Effector memory CD4-positive, alpha-beta T cell (primary cell): ENCODE data around the gene RBMXL3.

Experiments
- DNase-seq, 3 donors: peaks; one replicate each; pipeline ENCODE4 v3.0.0-alpha.2; 2020
- H3K27ac ChIP-seq: 2 replicates; pipeline ENCODE4 v1.7.0; 2013; ENCODE audit warnings: mild to moderate bottlenecking, low read length, moderate library complexity; ENCODE audit not compliant: insufficient read depth, poor library complexity, severe bottlenecking
- H3K27me3 ChIP-seq: replicated peaks from 2 replicates; pipeline ENCODE4 v1.7.0; 2013; ENCODE audit warnings: mild to moderate bottlenecking, low read length; ENCODE audit not compliant: insufficient read depth, control insufficient read depth, poor library complexity, severe bottlenecking
- H3K36me3 ChIP-seq: 2 replicates; pipeline ENCODE4 v1.7.0; 2013; ENCODE audit warnings: mild to moderate bottlenecking, low read length, moderate library complexity; ENCODE audit not compliant: control insufficient read depth, insufficient read depth
- H3K4me1 ChIP-seq: 2 replicates; pipeline ENCODE4 v1.7.0; 2013; ENCODE audit warnings: low read length, mild to moderate bottlenecking; ENCODE audit not compliant: control insufficient read depth, insufficient read depth, poor library complexity, severe bottlenecking
- H3K4me3 ChIP-seq: 2 replicates; pipeline ENCODE4 v1.7.0; 2013; ENCODE audit warnings: low read length, low read depth, mild to moderate bottlenecking; ENCODE audit not compliant: insufficient read depth, poor library complexity, severe bottlenecking
- H3K9me3 ChIP-seq: 2 replicates; pipeline ENCODE4 v1.7.0; 2013; ENCODE audit warnings: mild to moderate bottlenecking, low read length, moderate library complexity; ENCODE audit not compliant: control insufficient read depth

The RBMXL3 gene

DNA sequence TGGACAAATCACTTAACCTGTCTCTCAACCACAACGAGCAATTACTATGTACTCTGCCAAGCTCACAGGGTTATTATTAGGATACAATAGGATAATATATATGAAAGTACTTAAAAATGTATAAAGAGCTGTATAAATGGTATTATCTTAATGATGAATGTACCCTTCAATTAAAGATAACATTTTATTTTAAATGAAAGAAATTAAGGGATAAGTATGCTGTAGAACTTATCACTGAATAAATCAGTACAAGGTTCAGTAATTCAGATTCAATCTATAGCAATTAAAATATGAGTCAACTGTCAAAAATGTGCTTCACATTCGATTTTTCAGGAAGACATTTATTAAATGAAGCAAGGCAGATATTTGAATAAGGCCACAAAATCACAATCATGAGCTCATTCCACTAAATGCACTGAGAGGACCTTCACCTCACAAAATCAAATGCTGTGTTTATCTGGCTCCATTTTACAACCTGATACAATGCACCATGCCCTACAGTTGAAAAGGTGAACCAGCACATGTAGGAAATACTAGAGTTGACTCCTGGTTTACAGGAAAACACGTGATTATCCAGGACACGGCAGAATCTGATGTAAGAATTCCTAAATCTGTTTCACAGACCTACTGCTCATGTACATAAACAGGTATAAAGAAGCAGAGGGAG, 40.3 kb downstream of the RBMXL3 start:
- no peak overlapping the region for H3K27ac ChIP-seq
- no peaks in the 10 kb centered on the region for H3K4me1 ChIP-seq
- H3K36me3 ChIP-seq: no peaks in the 10 kb centered on the region
- no peak for DNase-seq
- no peaks in the 10 kb centered on the region for H3K9me3 ChIP-seq
- H3K4me3 ChIP-seq: no peak overlapping the region
- peaks cover 3% of the 10 kb centered on the region for H3K27me3 ChIP-seq

DNA sequence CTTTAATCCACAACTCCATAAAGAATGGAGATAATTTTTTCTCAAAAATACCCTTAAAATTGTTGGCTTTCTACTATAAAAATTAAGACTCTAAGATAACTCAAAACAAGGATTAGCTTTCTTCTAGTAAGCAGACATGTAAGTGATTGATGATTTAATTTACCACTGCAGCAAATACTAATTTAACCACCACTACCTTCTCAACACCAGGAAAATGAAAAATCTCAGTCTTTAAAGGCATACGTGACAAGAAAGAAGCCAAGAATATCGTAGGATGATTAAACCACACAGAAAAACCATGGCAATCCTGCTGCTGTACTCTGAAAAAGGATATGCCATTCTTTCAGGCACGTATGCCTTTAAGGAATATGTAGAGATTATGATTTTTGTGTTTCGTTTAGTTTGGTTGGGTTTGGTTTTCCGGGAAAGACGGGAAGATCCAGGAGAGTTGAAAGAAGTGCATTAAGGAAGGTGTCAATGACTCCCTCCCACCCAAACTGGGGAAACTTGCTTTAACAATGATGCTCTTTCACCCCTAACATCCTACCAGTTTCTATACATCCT, 43.8 kb downstream of the RBMXL3 start:
- Histone ChIP-seq H3K27me3 (peaks cover 3% of the 10 kb centered on the region), H3K9me3 (no peaks in the 10 kb centered on the region), H3K27ac (no peak overlapping the region), H3K36me3 (no peaks in the 10 kb centered on the region), H3K4me1 (no peaks in the 10 kb centered on the region), H3K4me3 (no peak overlapping the region)
- DNase-seq: no peak

DNA sequence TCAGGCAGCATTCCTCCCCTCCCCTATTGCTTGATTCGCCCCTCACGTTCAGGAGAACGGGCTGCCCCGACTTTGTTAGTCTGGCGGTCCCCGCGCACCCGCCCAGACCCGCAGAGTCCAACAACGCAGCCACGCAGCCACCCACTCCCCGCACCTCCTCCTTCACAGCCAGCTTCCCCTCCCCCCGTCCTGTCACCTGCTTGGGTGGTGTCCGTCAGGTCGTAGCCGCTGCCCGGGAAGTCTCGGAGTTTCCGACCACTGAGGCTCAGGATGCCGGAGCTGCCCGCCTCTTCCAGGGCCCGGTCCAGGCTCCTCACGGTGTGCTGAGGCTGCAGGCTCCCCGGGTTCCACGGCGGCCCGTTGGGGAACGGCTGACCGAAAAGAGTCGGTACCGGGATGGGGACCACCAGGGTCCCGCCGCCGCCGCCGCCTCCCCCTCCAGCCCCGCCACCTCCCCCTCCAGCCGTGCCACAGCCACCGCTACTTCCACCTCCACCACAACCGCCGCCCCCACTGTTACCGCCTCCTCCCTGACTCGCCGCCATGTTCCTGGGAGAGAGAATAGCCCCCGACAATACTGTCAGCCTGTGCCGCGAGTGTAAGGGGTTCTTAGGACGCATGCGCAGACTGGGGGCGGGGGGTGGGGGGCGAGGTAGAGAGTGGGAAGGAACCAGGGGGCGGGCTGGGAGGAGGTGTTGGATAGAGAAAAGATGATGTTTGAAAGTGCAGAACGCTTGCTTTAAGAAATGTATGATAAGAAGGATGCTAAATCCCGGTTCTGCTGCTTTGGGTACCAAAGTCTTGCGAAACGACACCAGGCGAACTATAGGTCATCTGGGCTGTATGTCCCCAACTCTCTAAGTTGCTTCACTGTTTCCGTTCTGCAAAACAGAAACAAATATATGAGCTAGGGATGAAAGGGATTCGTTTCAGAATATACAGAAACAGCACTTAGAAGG, 44.6 kb downstream of the RBMXL3 start, which contains the start of gene LRCH2:
Gene LRCH2, minus strand, starts transcription at position 600 of the 959 bp plus-strand sequence. Its CDS starts 55 bp downstream, at position 545.
- Histone ChIP-seq H3K9me3 (no peaks in the 10 kb centered on the region), H3K27me3 (peaks cover 3% of the 10 kb centered on the region), H3K36me3 (no peaks in the 10 kb centered on the region), H3K4me3 (no peak within 1 kb of the TSS), H3K27ac (no peak within 1 kb of the TSS), H3K4me1 (no peaks in the 10 kb centered on the region)
- DNase-seq: no peak

DNA sequence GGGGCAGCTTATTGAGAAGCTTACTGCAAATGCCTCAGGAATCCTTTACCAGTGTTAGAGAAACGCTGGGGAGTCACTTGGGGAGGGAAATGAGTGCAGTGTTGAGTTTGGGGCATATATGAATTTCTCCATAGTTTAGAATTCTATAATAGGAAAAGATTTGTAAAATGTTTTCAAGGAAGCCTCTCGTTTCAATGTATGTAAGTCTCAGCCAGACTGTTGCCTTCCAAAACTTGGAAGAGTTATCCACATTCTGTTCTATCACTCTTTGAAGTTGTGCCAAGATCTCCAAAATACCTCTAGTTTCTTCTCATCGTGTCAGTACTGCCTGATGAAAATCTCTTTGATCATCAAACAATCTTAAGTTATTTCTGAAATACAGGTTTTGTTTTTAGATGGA, 45.3 kb downstream of the RBMXL3 start:
- no peak for DNase-seq
- no peaks in the 10 kb centered on the region for H3K9me3 ChIP-seq
- H3K27me3 ChIP-seq: peaks cover 3% of the 10 kb centered on the region
- H3K36me3 ChIP-seq: no peaks in the 10 kb centered on the region
- no peak overlapping the region for H3K4me3 ChIP-seq
- no peak overlapping the region for H3K27ac ChIP-seq
- no peaks in the 10 kb centered on the region for H3K4me1 ChIP-seq

DNA sequence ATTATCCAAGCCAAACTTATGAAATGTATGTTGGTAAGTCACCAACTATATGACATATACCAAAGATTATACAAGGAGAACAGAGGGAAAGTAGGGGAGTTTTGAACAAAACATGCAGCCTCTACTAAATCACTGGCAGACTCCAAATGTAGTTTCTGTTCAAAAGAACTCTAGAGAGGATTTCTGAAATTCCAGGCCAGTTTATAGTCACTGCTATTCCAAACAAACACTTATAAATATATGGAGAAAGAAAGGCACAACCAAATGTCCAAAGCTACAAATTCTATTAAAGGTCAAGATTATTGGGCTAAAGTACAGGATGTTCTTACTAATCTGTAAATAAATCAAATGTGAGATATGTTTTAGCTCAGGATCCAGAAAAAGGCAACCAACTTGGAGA, 47.4 kb downstream of the RBMXL3 start:
- H3K4me3 ChIP-seq: no peak overlapping the region
- no peaks in the 10 kb centered on the region for H3K27me3 ChIP-seq
- no peaks in the 10 kb centered on the region for H3K4me1 ChIP-seq
- DNase-seq: no peak
- no peaks in the 10 kb centered on the region for H3K9me3 ChIP-seq
- H3K36me3 ChIP-seq: no peaks in the 10 kb centered on the region
- H3K27ac ChIP-seq: no peak overlapping the region

DNA sequence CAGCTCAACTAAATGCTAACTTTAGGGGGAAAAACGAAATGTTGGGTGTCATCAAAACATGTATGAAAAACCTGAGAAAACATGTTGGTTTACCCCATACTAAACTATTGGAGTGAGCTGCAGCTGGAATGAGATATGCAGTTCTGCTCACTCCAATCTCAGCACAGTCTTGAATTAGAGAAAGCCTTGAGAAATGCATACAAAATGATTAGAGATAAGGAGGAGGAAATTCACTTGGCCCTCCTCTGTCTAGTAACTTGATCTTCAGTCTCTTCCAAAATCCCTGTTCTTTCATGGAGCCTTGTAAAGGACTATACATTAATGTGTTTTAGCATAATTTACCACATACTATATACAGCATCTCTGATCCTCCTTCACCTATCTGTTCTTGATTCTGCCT, 47.8 kb downstream of the RBMXL3 start:
- H3K27ac ChIP-seq: no peak overlapping the region
- no peak for DNase-seq
- no peaks in the 10 kb centered on the region for H3K27me3 ChIP-seq
- no peak overlapping the region for H3K4me3 ChIP-seq
- no peaks in the 10 kb centered on the region for H3K36me3 ChIP-seq
- H3K4me1 ChIP-seq: no peaks in the 10 kb centered on the region
- no peaks in the 10 kb centered on the region for H3K9me3 ChIP-seq
